H9 (cell line): ENCODE results near the gene TBC1D5. TPM values are rescaled to one million over a fixed set of nuclear protein-coding genes. Genes with fewer than 3 reads are reported as not detected.

Experiments used
- DNase-seq: peaks from one replicate; pipeline ENCODE4 v3.0.0-alpha.2; 2017
- H2AFZ ChIP-seq: one replicate; pipeline ENCODE4 v1.6.1; 2013; ENCODE audit warnings: mild to moderate bottlenecking, low read length, control low read depth, moderate library complexity
- H2AK5ac ChIP-seq: 2 replicates; pipeline ENCODE4 v1.6.1; 2013; ENCODE audit warnings: low read length, control low read depth, mixed read lengths; ENCODE audit not compliant: insufficient read length
- H2BK120ac ChIP-seq: one replicate; pipeline ENCODE4 v1.6.1; 2013; ENCODE audit warnings: low read depth, mild to moderate bottlenecking, low read length, control low read depth, inconsistent platforms; ENCODE audit not compliant: poor library complexity, severe bottlenecking
- H2BK12ac ChIP-seq: 2 replicates; pipeline ENCODE4 v1.6.1; 2013; ENCODE audit warnings: low read length, control low read depth, mixed read lengths, low read depth; ENCODE audit not compliant: insufficient read length
- H2BK15ac ChIP-seq: 2 replicates; pipeline ENCODE4 v1.6.1; 2013; ENCODE audit warnings: low read depth, low read length, control low read depth
- H2BK20ac ChIP-seq: one replicate; pipeline ENCODE4 v1.6.1; 2013; ENCODE audit warnings: low read depth, mild to moderate bottlenecking, low read length, control low read depth, inconsistent platforms; ENCODE audit not compliant: poor library complexity, severe bottlenecking
- H2BK5ac ChIP-seq: 2 replicates; pipeline ENCODE4 v1.6.1; 2013; ENCODE audit warnings: low read length, control low read depth, mixed read lengths; ENCODE audit not compliant: insufficient read length
- H3K14ac ChIP-seq: 2 replicates; pipeline ENCODE4 v1.6.1; 2013; ENCODE audit warnings: low read length, control low read depth; ENCODE audit not compliant: insufficient read depth
- H3K18ac ChIP-seq: 2 replicates; pipeline ENCODE4 v1.6.1; 2013; ENCODE audit warnings: low read depth, mild to moderate bottlenecking, mixed read lengths, low read length, control low read depth; ENCODE audit not compliant: insufficient read length
- H3K23ac ChIP-seq: 2 replicates; pipeline ENCODE4 v1.6.1; 2013; ENCODE audit warnings: low read length, control low read depth, mixed read lengths, low read depth; ENCODE audit not compliant: insufficient read length
- H3K23me2 ChIP-seq: 2 replicates; pipeline ENCODE4 v1.6.1; 2013; ENCODE audit warnings: low read depth, mild to moderate bottlenecking, mixed read lengths, low read length, control low read depth; ENCODE audit not compliant: insufficient read length, poor library complexity, severe bottlenecking
- H3K27ac ChIP-seq: 2 replicates; pipeline ENCODE4 v1.5.1; 2013; ENCODE audit warnings: low read length, control low read depth, mixed read lengths, low read depth; ENCODE audit not compliant: insufficient read length
- H3K27me3 ChIP-seq: 2 replicates; pipeline ENCODE4 v1.6.1; 2013; ENCODE audit warnings: low read length, control low read depth, inconsistent platforms; ENCODE audit not compliant: insufficient read depth
- H3K4ac ChIP-seq: 2 replicates; pipeline ENCODE4 v1.6.1; 2013; ENCODE audit warnings: low read depth, mild to moderate bottlenecking, control low read depth, inconsistent platforms, low read length, moderate library complexity
- H3K4me1 ChIP-seq: 2 replicates; pipeline ENCODE4 v1.6.1; 2013; ENCODE audit warnings: low read length, control low read depth, inconsistent platforms; ENCODE audit not compliant: insufficient read depth
- H3K4me2 ChIP-seq: 2 replicates; pipeline ENCODE4 v1.6.1; 2013; ENCODE audit warnings: low read length, control low read depth, mixed read lengths; ENCODE audit not compliant: insufficient read length, insufficient read depth
- H3K56ac ChIP-seq: 2 replicates; pipeline ENCODE4 v1.6.1; 2013; ENCODE audit warnings: low read depth, mild to moderate bottlenecking, mixed read lengths, low read length, control low read depth; ENCODE audit not compliant: insufficient read length
- H3K79me1 ChIP-seq: 2 replicates; pipeline ENCODE4 v1.6.1; 2013; ENCODE audit warnings: low read depth, mild to moderate bottlenecking, moderate library complexity, low read length, control low read depth, inconsistent platforms; ENCODE audit not compliant: insufficient read depth, poor library complexity, severe bottlenecking
- H3K79me2 ChIP-seq: 2 replicates; pipeline ENCODE4 v1.6.1; 2013; ENCODE audit warnings: low read length, control low read depth, inconsistent platforms; ENCODE audit not compliant: insufficient read depth
- H3K9ac ChIP-seq: 2 replicates; pipeline ENCODE4 v1.6.1; 2013; ENCODE audit warnings: low read length, control low read depth, mixed read lengths; ENCODE audit not compliant: insufficient read length; ENCODE audit errors: extremely low read depth
- H3K9me3 ChIP-seq: one replicate; pipeline ENCODE4 v1.6.1; 2013; ENCODE audit warnings: low read depth, low read length, inconsistent platforms; ENCODE audit not compliant: control insufficient read depth
- H3T11ph ChIP-seq: one replicate; pipeline ENCODE4 v1.6.1; 2013; ENCODE audit warnings: mild to moderate bottlenecking, low read length, control low read depth, inconsistent platforms
- H4K20me1 ChIP-seq: one replicate; pipeline ENCODE4 v1.6.1; 2013; ENCODE audit not compliant: control insufficient read depth, insufficient read length, insufficient read depth
- H4K5ac ChIP-seq: 2 replicates; pipeline ENCODE4 v1.6.1; 2013; ENCODE audit warnings: low read depth, mild to moderate bottlenecking, mixed read lengths, low read length, control low read depth; ENCODE audit not compliant: insufficient read length
- H4K8ac ChIP-seq: replicated peaks from 2 replicates; pipeline ENCODE4 v1.6.1; 2013; ENCODE audit warnings: low read length, control low read depth, mixed read lengths, low read depth; ENCODE audit not compliant: insufficient read length
- H4K91ac ChIP-seq: 2 replicates; pipeline ENCODE4 v1.6.1; 2013; ENCODE audit warnings: low read depth, mild to moderate bottlenecking, moderate library complexity, mixed read lengths, low read length, control low read depth; ENCODE audit not compliant: insufficient read length
- H3K27ac Mint-ChIP-seq, 3 experiments: 2 replicates in 2 of 3; 3 replicates in 1 of 3; pipeline ENCODE4 v1.8.0; 2020 to 2021; ENCODE audit warnings: mixed read lengths in 3 of 3, mild to moderate bottlenecking in 1 of 3, moderate library complexity in 1 of 3
- H3K27me3 Mint-ChIP-seq: 2 replicates; pipeline ENCODE4 v1.8.0; 2021; ENCODE audit warnings: low read depth, mild to moderate bottlenecking, moderate library complexity, mixed read lengths
- H3K36me3 Mint-ChIP-seq, 3 experiments: 2 replicates in 2 of 3; 3 replicates in 1 of 3; pipeline ENCODE4 v1.8.0; 2020 to 2021; ENCODE audit warnings: low read depth in 3 of 3, mixed read lengths in 3 of 3; ENCODE audit not compliant: insufficient read depth in 1 of 3
- H3K4me1 Mint-ChIP-seq, 2 experiments: 2 replicates each; pipeline ENCODE4 v1.8.0; 2020; ENCODE audit warnings: mixed read lengths in 2 of 2
- H3K4me3 Mint-ChIP-seq, 2 experiments: 2 replicates in 1 of 2; 3 replicates in 1 of 2; pipeline ENCODE4 v1.8.0; 2020 to 2021; ENCODE audit warnings: mild to moderate bottlenecking in 2 of 2, mixed read lengths in 2 of 2, moderate library complexity in 1 of 2
- H3K9me3 Mint-ChIP-seq, 2 experiments: 2 replicates in 1 of 2; 3 replicates in 1 of 2; pipeline ENCODE4 v1.8.0; 2020; ENCODE audit warnings: mild to moderate bottlenecking in 2 of 2, mixed read lengths in 2 of 2, moderate library complexity in 1 of 2
- CTCF ChIP-seq: fragments of 200-600 bp; sonication (generic); conservative IDR thresholded peaks from 3 replicates; pipeline ENCODE4 v1.8.0; 2021; ENCODE audit warnings: antibody characterized with exemption, mild to moderate bottlenecking
- WGBS: extraction: QIAGEN DNeasy Blood & Tissue Kit; methylation state at CpG from one replicate; pipeline ENCODE4 v1.1.7; 2013; ENCODE audit warnings: missing lambda C conversion rate, low lambda C conversion rate, mixed read lengths; ENCODE audit not compliant: insufficient read length; ENCODE audit errors: extremely low coverage; 5-methylcytosine and 5-hydroxymethylcytosine counted together
- total RNA-seq: library from RNA; stranded (reverse); gene quantifications from 2 replicates; pipeline ENCODE4 v1.2.1, GENCODE V29; 2021

The TBC1D5 gene
- total RNA-seq, 1 experiment from 2014 or later = 25.0 TPM

DNA sequence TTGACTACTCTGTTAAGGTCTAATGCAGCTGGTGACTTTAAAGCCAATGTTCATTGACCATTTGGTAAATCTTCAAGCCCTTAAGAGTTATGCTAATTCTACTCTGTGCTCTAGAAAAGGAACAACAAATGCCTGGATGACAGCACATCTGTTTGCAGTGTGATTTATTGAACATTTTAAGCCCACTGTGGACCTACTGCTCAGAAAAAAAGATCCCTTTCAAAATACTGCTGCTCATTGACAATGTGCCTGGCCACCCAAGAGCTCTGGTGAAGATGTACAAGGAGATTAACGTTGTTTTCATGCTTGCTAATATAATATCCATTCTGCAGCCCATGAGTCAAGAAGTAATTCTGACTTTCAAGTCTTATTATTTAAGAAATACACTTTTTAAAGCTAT, 110.8 kb downstream of the TBC1D5 start:
- Histone ChIP-seq H2BK12ac (no peak overlapping the region), H3K27me3 (no peaks in the 10 kb centered on the region), H3K79me2 (no peaks in the 10 kb centered on the region), H2AFZ (no peak overlapping the region), H2BK5ac (no peak overlapping the region), H2BK15ac (no peak overlapping the region), H3T11ph (no peak overlapping the region), H3K18ac (no peak overlapping the region), H4K8ac (no peak overlapping the region), H3K23ac (no peak overlapping the region), H3K4me2 (no peak overlapping the region), H3K4ac (no peak overlapping the region), H3K14ac (no peak overlapping the region), H3K79me1 (no peaks in the 10 kb centered on the region), H2BK120ac (no peak overlapping the region), H3K56ac (no peak overlapping the region), H3K27ac (no peak overlapping the region), H2BK20ac (no peak overlapping the region), H2AK5ac (no peak overlapping the region), H3K9me3 (no peaks in the 10 kb centered on the region), H4K20me1 (no peaks in the 10 kb centered on the region), H4K91ac (no peak overlapping the region), H3K9ac (no peak overlapping the region), H4K5ac (no peak overlapping the region), H3K23me2 (no peaks in the 10 kb centered on the region), H3K4me1 (peaks cover 5% of the 10 kb centered on the region)
- Mint-ChIP-seq H3K27me3 (no peaks in the 10 kb centered on the region), H3K36me3 (no peaks in the 10 kb centered on the region), H3K4me1 (peaks cover 21 to 28% of the 10 kb centered on the region in 2 experiments), H3K27ac (no peak overlapping the region), H3K9me3 (no peaks in the 10 kb centered on the region), H3K4me3 (no peak overlapping the region)
- no peak for DNase-seq
- no peak for TF ChIP-seq CTCF
- WGBS = no CpG with 5 or more reads among the region's 1 CpG
